Upper lobe of left lung (tissue), 4 donors: ENCODE results near the gene MCAT.

Source experiments
- CTCF ChIP-seq, 6 experiments: fragments of 450-650 bp in 4 of 6; fragments of 200-600 bp in 2 of 6; sonication (generic) in 2 of 6; IDR thresholded peaks; one replicate each; pipeline ENCODE4 v1.5.1; 2016 to 2019; ENCODE audit warnings: antibody characterized with exemption in 6 of 6
- EP300 ChIP-seq, 4 donors: sonication (generic); formaldehyde crosslinking; IDR thresholded peaks; one replicate each; pipeline ENCODE4 v1.5.1; 2017; ENCODE audit warnings: antibody characterized with exemption in 4 of 4, control low read depth in 2 of 4
- POLR2A ChIP-seq, 4 donors: fragments of 450-650 bp; IDR thresholded peaks; one replicate each; pipeline ENCODE4 v1.5.1; 2016 to 2017; ENCODE audit warnings: antibody characterized with exemption in 4 of 4, mild to moderate bottlenecking in 2 of 4
- POLR2AphosphoS5 ChIP-seq, 2 donors: sonication (generic); formaldehyde crosslinking; IDR thresholded peaks; one replicate each; pipeline ENCODE4 v1.5.1; 2017; ENCODE audit warnings: antibody characterized with exemption in 2 of 2

- TF ChIP-seq CTCF (IDR thresholded peaks at IDR 0.05) (no peak), POLR2AphosphoS5 (IDR thresholded peaks at IDR 0.05) (no peak), POLR2A (IDR thresholded peaks at IDR 0.05) (no peak), EP300 (IDR thresholded peaks at IDR 0.05) (no peak)
Measured at GRCh38 chr22:43118953-43119458, 24.2 kb downstream of the MCAT start.
